ENCODE data around the gene RGR.

DNA sequence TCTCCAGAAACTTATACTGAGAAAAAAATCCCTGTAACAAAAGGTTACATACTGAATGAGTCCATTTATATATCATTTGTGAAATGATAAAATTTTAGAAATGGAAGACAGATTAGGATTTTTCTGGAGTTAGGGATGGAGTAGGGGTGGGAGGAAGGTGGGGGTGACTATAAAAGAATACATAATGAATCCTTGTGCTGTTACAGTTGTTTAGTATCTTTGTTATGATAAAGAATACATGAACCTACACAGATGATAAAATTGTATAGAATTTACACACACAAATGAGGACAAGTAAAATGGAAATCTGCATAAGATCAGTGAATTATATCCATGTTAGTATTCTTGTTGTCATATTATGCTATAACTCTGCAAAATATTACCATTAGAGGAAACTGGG, 41.8 kb downstream of the RGR start:
- no peak for TF ChIP-seq GATA2 (IDR thresholded peaks at IDR 0.05; ENCODE audit: low read depth, low read length)
- no peak for TF ChIP-seq GATA3 (IDR thresholded peaks at IDR 0.05; ENCODE audit: low read depth, low read length)

Measured in SH-SY5Y (cell line).